Nephron (organoid): ENCODE results near the gene SPC24.

Experiments used
- H3K27ac Mint-ChIP-seq, 3 experiments: 2 replicates each; pipeline ENCODE4 v1.8.0; 2020; ENCODE audit warnings: mixed read lengths in 3 of 3, mild to moderate bottlenecking in 2 of 3, moderate library complexity in 1 of 3
- H3K27me3 Mint-ChIP-seq: 2 replicates; pipeline ENCODE4 v1.8.0; 2021; ENCODE audit warnings: low read depth, mild to moderate bottlenecking, moderate library complexity, mixed read lengths
- H3K36me3 Mint-ChIP-seq: 2 replicates; pipeline ENCODE4 v1.8.0; 2020; ENCODE audit warnings: low read depth, mixed read lengths
- H3K4me1 Mint-ChIP-seq: 2 replicates; pipeline ENCODE4 v1.8.0; 2020; ENCODE audit warnings: mixed read lengths
- H3K4me3 Mint-ChIP-seq, 3 experiments: 2 replicates each; pipeline ENCODE4 v1.8.0; 2020; ENCODE audit warnings: mild to moderate bottlenecking in 3 of 3, mixed read lengths in 3 of 3, moderate library complexity in 2 of 3
- H3K9me3 Mint-ChIP-seq: 2 replicates; pipeline ENCODE4 v1.8.0; 2020; ENCODE audit warnings: mixed read lengths
- TF ChIP-seq, protein P1 (sequence below), 3 experiments: fragments of 200-600 bp; sonication (generic); IDR thresholded peaks; one replicate each; pipeline ENCODE4 v1.5.0; 2021; ENCODE audit warnings: antibody characterized with exemption in 3 of 3; ENCODE audit not compliant: unreplicated experiment in 3 of 3

The SPC24 gene

DNA sequence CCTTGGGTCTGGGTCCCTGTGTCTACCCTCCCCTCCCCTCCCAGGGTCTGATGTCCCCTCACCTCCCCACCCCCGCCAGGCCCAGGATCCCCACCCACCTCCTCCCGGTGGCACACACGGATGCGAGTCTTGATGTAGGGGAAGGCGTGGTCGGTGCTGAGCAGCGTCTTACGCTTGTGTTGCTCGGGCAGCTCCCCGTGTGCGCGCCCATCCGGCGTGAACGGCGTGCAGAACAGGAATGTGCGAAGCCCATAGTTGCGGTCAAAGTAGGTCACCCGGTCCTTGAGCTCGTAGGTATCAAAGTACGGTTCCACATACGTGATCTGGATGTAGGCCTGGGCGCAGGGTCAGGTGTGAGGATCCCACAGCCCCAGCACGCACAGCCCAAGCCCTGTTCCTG is 46.2 kb upstream of the SPC24 start:
- no peak overlapping the region for H3K4me3 Mint-ChIP-seq
- no peak overlapping the region for H3K27ac Mint-ChIP-seq
- H3K4me1 Mint-ChIP-seq = peaks cover 9% of the 10 kb centered on the region
- H3K27me3 Mint-ChIP-seq = no peaks in the 10 kb centered on the region
- peaks cover 15% of the 10 kb centered on the region for H3K36me3 Mint-ChIP-seq
- H3K9me3 Mint-ChIP-seq = no peaks in the 10 kb centered on the region
- TF ChIP-seq, protein P1, sequence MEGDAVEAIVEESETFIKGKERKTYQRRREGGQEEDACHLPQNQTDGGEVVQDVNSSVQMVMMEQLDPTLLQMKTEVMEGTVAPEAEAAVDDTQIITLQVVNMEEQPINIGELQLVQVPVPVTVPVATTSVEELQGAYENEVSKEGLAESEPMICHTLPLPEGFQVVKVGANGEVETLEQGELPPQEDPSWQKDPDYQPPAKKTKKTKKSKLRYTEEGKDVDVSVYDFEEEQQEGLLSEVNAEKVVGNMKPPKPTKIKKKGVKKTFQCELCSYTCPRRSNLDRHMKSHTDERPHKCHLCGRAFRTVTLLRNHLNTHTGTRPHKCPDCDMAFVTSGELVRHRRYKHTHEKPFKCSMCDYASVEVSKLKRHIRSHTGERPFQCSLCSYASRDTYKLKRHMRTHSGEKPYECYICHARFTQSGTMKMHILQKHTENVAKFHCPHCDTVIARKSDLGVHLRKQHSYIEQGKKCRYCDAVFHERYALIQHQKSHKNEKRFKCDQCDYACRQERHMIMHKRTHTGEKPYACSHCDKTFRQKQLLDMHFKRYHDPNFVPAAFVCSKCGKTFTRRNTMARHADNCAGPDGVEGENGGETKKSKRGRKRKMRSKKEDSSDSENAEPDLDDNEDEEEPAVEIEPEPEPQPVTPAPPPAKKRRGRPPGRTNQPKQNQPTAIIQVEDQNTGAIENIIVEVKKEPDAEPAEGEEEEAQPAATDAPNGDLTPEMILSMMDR (IDR thresholded peaks at IDR 0.05; ENCODE audit: unreplicated experiment in 3 of 3) = no peak

DNA sequence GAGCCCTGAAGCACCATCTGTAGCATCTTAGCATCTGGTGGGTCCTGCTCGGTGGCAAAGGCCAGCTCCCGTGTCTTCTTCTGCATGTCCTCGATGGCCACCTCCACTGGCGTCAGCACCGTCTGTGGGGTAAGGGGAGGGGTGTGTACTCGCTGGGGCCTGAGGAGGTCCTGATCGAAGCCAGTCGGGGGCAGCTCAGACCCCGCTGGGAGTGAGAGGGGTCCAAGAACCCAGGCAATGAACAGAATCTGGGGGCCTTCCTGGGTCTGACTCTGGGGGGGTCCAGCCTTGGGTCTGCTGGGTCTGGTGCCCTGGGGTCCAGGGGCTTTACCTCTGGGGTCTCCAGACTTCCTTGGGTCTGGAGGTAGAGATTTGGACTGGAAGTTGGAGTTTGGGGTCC is 45.3 kb upstream of the SPC24 start:
- Mint-ChIP-seq H3K36me3 (peaks cover 10% of the 10 kb centered on the region), H3K9me3 (no peaks in the 10 kb centered on the region), H3K4me1 (peaks cover 9% of the 10 kb centered on the region), H3K27ac (no peak overlapping the region), H3K27me3 (no peaks in the 10 kb centered on the region), H3K4me3 (peak overlapping the region in 1 of 3 experiments; percentile 17)
- TF ChIP-seq, protein P1 (IDR thresholded peaks at IDR 0.05; ENCODE audit: unreplicated experiment in 3 of 3) = no peak

DNA sequence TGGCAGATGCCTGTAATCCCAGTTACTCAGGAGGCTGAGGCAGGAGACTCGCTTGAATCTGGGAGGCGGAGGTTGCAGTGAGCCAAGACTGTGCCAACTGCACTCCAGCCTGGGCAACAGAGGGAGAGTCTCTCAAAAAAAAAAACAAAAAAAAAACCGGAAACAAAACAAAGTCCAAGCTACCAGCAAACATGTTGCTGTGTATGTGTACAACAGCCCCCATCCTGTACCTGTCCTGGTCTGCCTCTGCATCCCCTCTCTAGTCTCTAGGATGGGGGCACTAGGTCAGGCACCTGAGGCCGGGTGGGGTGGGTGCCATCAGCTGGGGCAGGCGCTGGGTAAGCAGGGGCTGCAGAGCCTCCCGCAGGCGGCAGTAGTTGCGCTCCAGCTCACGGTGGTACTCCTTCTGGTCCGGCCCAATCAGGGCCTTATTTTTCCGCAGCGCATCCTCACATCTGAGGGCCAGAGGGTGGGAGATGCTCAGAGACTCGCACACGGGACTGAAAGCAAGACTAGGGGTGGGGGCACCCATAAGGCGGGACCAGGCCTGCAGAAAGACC is 44.5 kb upstream of the SPC24 start:
- TF ChIP-seq, protein P1 (IDR thresholded peaks at IDR 0.05; ENCODE audit: unreplicated experiment in 3 of 3) = no peak
- Mint-ChIP-seq H3K4me3 (no peak overlapping the region), H3K4me1 (peaks cover 15% of the 10 kb centered on the region), H3K27me3 (no peaks in the 10 kb centered on the region), H3K27ac (no peak overlapping the region), H3K36me3 (peaks cover 12% of the 10 kb centered on the region), H3K9me3 (no peaks in the 10 kb centered on the region)

DNA sequence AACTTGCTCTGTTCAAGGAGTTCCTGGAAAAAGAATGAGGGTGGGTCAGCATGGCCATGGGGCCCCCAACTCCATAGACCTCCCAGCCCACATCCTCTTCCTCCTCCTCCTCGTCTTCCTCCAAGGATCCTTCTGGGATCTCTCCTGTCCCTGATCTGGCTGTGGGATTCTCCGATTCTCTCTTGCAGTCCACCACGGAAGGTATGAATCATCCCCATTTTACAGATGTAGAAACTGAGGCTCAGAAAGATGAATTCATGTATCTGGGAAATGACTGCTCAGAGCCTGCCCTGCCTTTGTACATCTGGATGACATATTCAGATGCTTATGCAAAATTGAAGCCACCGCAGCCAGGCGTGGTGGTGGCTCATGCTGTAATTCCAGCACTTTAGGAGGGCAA is 43.9 kb upstream of the SPC24 start:
- no peaks in the 10 kb centered on the region for H3K9me3 Mint-ChIP-seq
- peaks cover 12% of the 10 kb centered on the region for H3K36me3 Mint-ChIP-seq
- peaks cover 15% of the 10 kb centered on the region for H3K4me1 Mint-ChIP-seq
- peak overlapping the region in 1 of 3 experiments; percentile 39 for H3K27ac Mint-ChIP-seq
- H3K27me3 Mint-ChIP-seq = no peaks in the 10 kb centered on the region
- peak overlapping the region; percentile 55 to 71 (median 59) for H3K4me3 Mint-ChIP-seq
- TF ChIP-seq, protein P1 (IDR thresholded peaks at IDR 0.05; ENCODE audit: unreplicated experiment in 3 of 3) = no peak

DNA sequence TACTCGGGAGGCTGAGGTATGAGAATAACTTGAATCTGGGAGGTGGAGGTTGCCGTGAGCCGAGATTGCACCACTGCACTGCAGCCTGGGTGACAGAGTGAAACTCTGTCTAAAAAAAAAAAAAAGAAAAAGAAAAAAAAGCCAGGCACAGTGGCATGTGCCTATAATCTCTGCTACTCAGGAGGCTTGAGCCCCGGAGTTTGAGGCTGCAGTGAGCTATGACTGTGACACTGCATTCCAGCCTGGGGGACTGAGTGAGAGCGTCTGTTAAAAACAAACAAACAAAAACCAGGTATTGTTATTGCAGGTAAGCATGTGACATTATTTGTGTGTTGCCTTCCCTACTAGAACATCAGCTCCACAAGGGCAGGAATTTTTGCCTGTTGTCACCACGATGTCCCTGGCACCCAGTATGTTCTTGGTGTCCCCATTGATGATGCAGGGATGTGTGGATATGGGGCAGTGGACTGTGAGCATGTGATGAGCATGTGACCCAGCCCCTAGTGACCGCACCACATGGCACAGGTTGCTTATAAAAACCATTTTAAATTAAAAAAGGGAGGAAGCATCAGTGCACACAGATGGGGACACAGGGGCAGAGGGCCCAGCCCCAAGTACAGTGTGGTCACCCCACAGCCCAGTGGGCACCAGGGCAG is 43.3 kb upstream of the SPC24 start:
- H3K36me3 Mint-ChIP-seq = peaks cover 16% of the 10 kb centered on the region
- peaks cover 15% of the 10 kb centered on the region for H3K4me1 Mint-ChIP-seq
- TF ChIP-seq, protein P1 (IDR thresholded peaks at IDR 0.05; ENCODE audit: unreplicated experiment in 3 of 3) = no peak
- peak overlapping the region in 1 of 3 experiments; percentile 57 for H3K27ac Mint-ChIP-seq
- H3K27me3 Mint-ChIP-seq = no peaks in the 10 kb centered on the region
- H3K4me3 Mint-ChIP-seq = peak overlapping the region; percentile 64 to 92 (median 89)
- H3K9me3 Mint-ChIP-seq = no peaks in the 10 kb centered on the region

DNA sequence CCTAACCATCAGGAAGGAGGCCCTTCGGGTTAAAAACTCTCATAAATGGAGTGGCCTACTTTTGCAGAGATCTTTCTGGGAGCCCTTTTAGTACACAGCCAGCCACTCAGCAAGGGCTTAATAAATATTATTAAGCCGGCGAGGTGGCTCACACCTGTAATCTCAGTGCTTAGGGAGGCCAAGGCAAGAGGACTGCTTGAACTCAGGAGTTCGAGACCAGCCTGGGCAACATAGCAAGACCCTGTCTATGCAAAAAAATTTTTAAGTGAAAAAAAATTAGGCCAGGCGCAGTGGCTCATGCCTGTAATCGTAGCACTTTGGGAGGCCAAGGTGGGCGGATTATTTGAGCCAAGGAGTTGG is 42.6 kb upstream of the SPC24 start:
- H3K27ac Mint-ChIP-seq = peak overlapping the region; percentile 64 to 93 (median 85)
- H3K9me3 Mint-ChIP-seq = no peaks in the 10 kb centered on the region
- H3K27me3 Mint-ChIP-seq = no peaks in the 10 kb centered on the region
- H3K36me3 Mint-ChIP-seq = peaks cover 16% of the 10 kb centered on the region
- peaks cover 9% of the 10 kb centered on the region for H3K4me1 Mint-ChIP-seq
- TF ChIP-seq, protein P1 (IDR thresholded peaks at IDR 0.05; ENCODE audit: unreplicated experiment in 3 of 3) = no peak
- H3K4me3 Mint-ChIP-seq = peak overlapping the region; percentile 80 to 92 (median 89)
